HG03565 (cell line): ENCODE results near the gene GSK3A.

Experiments used
- ATAC-seq: cut with Tn5 transposase; IDR thresholded peaks from one replicate; pipeline ENCODE4 v1.9.1; 2021; ENCODE audit warnings: mild to moderate bottlenecking, moderate library complexity; ENCODE audit not compliant: unreplicated experiment

GSK3A gene

DNA sequence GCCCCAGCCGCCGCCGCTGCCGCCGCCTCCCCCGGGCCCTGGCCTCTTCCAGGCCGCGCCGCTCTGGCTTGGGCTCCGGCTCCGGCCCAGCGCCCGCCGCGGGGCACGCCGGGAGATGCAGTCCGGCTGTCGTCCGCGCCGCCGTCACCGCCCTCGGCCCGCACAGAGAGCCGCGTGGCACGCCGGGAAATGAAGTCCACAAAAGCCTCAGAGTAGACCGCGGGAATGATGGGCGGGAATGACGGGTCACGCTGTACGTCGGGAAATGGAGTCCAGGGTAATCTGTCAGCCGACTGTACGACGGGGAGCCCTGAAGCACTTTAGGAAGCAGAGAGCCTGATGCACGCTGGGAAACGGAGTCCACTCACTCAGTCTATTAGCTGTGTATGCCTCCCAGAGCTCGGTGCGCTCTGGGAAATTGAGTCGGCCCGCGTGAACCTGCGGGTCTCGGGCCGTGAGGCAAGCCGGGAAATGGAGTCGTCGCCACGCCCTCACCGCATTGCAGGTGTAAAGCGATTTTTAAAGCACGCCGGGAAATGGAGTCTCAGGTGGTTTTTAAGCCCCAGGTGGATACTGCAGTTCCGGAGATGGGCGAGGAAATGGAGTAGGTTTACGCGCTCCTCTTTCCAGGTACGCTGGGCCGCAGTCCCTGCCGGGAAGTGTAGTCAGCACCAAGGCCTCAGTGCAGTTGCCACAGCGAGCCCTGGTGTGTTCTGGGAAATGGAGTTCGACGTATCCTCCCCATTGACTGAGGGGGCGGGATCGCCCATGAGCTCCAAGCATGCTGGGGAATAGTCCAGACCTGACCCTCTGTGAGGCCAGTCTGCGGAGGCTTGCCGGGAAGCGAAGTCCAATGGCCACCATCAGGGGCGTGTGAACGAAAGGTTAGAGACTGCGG, at the start of gene GSK3A:
Gene GSK3A (minus strand): TSS at position 91 of the 898 bp plus-strand sequence. CDS start 137 bp downstream, outside the sequence.
- ATAC-seq = peak; percentile 49

DNA sequence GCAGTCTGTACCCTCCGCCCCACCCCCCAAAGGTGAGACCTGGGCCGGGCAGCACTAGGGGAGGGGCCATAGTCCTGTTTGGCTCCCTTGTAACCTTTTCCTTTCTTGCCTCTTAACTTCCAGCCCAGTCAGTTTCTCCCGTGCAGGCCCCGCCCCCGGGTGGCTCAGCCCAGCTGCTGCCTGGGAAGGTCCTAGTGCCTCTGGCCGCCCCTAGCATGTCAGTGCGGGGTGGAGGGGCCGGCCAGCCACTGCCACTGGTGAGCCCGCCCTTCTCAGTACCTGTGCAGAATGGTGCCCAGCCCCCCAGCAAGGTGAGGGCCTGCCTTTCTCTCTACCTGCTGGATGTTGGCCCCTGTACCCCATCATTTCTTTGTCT, 49.0 kb upstream of the GSK3A start:
- ATAC-seq = no peak

DNA sequence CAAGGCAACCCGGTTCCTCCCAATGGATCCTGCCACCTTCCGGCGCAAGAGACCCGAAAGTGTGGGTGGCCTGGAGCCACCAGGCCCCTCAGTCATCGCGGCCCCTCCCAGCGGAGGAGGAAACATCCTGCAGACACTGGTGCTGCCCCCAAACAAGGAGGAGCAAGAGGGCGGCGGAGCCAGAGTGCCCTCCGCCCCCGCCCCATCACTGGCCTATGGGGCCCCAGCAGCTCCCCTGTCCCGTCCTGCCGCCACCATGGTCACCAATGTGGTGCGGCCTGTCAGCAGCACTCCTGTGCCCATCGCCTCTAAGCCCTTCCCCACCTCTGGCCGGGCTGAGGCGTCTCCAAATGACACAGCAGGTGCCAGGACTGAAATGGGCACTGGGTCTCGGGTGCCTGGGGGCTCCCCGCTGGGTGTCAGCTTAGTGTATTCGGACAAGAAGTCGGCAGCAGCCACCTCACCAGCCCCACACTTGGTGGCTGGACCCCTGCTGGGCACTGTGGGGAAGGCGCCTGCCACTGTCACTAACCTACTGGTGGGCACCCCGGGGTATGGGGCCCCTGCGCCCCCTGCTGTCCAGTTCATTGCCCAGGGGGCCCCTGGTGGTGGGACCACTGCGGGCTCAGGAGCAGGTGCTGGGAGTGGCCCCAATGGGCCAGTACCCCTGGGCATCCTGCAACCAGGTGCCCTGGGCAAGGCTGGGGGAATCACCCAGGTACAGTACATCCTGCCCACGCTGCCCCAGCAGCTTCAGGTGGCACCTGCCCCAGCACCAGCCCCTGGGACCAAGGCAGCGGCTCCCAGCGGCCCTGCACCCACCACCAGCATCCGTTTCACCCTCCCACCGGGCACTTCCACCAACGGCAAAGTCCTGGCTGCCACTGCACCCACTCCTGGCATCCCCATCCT, 48.4 kb upstream of the GSK3A start:
- ATAC-seq = no peak

DNA sequence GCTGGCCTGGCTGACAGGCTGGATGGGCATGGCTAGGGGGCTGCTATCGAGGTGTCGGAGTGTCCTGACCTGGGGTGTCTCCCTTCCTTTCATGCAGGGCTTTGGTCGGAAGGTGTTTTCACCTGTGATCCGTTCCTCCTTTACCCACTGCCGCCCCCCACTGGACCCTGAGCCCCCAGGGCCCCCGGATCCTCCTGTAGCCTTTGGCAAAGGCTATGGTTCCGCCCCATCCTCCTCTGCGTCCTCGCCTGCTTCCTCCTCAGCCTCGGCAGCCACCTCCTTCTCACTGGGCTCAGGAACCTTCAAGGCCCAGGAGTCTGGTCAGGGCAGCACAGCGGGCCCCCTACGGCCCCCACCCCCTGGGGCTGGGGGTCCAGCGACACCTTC, 47.7 kb upstream of the GSK3A start:
- ATAC-seq = no peak

DNA sequence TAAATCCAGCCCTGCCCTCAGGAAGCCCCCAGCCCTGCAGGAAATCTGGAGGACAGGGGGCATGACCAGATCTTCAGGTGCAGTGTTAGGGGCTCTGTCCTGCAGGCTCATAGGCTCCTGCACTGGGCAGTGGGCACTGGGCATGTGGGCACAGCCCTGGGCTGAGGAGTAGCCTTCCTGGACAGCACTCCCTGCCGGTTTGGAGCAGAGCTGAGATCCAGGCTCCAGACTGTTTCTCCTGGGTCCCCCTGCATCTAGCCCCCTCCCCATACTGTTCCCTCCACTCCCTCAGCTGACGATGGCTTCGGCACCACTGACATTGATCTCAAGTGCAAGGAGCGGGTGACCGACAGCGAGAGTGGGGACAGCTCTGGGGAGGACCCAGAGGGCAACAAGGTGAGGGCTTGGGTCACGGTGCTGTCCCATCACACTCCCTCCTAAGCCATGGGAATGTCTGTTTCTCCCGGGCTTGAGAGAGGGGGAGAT, 47.2 kb upstream of the GSK3A start:
- no peak for ATAC-seq

DNA sequence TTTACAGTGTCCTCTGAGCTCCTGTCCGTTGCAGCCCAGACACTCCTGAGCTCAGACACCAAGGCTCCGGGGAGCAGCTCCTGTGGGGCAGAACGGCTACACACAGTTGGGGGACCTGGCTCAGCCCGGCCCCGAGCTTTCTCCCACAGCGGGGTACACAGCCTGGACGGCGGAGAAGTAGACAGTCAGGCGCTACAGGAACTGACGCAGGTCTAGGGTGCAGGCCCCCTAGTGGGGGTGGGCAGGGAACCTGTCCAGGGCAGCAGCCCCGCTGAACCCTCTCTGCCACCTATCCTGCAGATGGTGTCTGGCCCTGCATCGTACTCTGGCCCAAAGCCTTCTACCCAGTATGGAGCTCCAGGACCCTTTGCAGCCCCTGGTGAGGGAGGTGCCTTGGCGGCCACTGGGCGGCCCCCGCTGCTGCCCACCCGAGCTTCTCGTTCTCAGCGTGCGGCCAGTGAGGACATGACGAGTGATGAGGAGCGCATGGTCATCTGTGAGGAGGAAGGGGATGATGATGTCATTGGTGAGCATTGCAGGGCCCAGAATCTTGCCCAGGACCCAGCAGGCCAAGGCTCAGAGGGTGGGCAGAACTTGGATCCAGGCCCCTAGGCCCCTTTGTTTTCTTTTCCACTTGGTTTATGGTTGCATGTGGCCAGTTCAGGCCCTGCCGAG, 46.6 kb upstream of the GSK3A start:
- no peak for ATAC-seq

DNA sequence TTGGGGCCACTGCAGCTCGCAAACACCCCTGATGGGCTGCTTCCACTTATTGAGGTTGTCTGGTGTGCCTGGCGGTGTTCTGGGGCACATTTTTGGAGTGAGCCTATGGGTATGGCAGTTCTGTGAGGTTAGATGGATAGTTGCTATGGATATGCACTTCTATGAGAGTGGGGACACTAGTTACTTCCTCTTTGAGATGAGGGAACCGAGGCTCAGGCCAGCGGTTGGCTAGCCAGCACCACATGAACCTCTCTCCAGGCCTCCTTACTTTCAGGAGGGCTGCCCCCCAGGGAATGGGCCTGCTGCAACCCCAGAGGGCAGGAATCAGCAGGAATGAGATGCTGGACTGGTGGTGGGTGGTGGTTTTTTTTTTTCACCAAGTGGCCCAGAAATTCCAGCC, 46.0 kb upstream of the GSK3A start:
- no peak for ATAC-seq

DNA sequence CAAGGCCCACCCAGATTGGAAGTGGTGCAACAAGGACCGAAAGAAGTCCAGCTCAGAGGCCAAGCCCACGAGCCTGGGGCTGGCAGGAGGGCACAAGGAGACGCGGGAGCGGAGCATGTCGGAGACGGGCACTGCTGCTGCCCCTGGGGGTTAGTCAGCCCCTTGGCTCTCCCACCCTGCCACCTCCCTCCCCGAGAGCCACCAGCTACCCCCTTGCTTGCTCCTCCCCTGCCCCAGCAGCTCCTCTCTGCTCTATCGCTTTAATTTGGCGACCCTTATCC, 45.4 kb upstream of the GSK3A start:
- ATAC-seq = no peak

DNA sequence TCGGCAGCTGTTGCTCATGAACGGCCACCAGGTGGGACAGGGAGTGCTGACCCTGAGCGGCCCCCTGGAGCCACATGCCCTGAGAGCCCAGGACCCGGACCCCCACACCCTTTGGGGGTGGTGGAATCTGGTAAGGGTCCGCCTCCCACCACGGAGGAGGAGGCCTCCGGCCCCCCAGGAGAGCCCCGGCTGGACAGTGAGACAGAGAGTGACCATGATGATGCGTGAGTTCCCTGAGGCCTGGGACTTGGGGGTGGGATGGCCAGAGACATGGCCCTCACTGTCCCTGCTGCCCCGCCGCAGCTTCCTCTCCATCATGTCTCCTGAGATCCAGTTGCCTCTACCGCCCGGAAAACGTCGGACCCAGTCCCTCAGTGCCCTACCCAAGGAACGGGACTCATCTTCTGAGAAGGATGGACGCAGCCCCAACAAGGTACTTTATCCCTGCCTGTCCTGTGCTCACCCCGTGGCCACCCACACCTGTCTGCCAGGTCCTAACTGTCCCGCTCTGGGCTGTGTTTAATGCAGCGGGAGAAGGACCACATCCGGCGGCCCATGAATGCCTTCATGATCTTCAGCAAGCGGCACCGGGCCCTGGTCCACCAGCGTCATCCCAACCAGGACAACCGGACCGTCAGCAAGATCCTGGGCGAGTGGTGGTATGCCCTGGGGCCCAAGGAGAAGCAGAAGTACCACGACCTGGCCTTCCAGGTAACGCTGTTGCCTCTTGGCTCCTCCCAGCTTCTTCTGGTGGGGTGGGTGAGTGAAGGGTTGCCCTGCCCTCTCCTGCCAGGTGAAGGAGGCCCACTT, 44.8 kb upstream of the GSK3A start:
- no peak for ATAC-seq

DNA sequence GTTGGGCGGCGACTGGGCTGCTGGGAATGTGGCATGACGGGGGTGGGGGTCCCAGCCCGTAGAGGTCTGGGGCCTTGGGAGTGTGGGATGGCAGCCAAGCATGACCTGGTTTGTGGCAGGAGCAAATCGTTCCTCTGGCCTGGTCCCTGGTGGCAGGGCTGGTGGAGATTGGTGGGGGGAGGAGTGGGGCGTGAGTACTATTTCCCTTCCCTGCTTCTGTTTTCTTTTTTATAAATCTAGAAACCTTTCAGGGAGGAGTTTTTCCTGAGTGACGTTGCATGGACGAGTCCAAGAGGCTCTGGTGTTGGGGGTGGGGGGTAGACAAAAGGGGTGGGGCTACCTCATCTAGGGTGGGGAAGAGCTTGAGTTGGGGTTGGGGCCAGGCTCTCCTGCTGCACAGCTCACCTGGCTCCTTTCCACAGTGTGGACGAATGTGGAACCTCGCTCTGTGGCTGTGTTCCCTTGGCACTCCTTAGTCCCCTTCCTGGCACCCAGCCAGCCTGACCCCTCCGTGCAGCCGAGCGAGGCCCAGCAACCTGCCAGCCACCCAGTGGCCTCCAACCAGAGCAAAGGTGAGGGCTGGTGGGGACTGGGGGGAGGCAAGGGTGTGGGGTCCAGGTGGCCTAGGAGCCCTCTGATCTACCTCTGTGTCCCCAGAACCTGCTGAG, 44.1 kb upstream of the GSK3A start:
- no peak for ATAC-seq

DNA sequence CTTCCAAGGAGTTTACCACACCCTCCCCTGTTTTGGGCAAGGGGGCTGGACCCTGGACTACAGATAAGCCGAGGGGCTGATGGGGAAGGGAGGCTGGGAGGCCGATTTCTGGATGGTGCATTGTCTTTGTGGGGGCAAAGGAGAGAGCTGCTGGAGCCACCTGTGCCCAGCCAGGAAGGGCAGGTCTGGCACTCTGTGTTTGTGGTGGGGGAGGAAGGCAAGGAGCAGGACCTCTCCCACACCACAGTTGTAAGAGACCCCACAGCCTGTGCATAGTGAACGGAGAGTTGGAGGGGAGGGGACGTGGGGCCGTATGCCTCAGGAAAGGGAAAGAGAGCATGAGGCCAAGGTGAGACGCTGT, 43.6 kb upstream of the GSK3A start:
- ATAC-seq = no peak

DNA sequence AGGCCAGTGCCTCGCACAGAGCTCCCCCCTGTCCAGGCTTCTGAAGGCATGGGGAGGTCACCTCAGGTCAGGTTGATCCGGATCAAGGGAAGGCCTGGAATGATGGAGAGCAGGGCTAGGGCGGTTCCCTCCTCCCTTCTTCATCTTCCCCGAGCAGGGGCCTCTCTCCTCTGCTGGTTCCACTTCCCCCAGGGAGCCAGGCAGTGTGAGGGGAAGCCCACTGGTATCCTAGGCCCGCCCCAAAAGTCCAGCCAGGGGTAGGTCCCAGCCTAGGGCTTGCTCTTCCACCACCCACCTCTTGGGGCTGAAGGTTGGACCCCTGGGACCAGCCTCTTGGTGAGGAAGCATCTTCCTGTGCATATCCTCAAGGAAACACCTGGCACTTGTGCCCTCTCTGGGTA, 43.1 kb upstream of the GSK3A start:
- ATAC-seq = no peak

DNA sequence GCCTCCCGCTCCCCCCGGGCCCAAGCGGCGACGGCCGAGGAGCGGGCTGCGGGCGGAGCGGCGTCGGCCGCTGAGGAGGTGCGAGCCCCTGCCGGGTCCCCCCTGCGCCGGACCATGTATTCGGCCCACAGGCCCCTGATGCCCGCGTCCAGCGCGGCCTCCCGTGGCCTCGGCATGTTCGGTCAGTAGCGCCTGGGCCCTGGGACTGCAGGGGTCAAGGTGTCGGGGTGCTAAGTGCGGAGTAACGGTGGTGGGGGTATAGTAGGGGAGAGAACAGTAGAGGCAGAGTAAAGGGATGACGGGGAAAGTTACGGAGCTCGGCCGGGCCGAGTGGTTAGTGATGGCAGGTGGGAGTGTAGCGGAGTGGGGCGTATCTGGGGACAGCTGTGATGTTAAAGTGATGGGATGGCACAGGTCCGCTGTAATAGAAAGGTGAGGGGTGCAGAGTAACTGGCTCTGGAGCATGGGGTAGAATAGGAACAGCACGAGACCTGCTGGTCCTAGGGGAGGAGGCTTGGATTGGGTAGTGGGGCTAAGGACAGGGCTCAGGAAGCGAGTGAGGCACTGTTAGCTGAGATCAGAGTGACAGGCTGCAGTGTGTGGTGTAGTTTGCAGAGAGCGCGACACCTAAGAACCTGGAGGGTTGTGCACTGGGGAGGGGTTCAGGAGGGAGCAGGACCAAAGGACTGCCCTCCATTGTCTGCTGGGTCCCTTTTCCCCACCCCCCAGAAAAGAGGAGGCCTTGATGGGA, 42.4 kb upstream of the GSK3A start:
- no peak for ATAC-seq

DNA sequence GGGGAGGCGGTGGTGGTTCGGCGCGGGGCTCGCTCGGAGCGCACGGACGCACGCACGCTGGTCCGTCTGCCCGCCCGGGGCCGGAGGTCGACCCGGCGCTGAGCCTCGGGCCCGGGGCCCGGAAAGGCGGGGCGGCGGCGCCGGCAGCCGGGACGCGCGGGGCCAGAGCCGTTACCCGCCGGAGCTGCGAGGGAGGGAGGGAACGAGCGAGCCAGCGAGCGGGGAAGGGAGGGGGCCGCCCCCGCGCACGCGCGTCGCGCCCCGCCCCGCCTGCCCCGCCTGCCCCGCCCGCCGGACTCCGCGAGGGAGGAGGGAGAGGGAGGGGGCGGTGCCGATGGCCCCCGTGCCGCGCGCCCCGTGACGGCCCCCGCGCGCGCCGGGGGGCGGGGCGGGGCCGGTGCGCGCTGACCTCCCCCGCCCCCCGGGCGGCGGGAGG, 41.7 kb upstream of the GSK3A start:
- ATAC-seq = peak; percentile 24

DNA sequence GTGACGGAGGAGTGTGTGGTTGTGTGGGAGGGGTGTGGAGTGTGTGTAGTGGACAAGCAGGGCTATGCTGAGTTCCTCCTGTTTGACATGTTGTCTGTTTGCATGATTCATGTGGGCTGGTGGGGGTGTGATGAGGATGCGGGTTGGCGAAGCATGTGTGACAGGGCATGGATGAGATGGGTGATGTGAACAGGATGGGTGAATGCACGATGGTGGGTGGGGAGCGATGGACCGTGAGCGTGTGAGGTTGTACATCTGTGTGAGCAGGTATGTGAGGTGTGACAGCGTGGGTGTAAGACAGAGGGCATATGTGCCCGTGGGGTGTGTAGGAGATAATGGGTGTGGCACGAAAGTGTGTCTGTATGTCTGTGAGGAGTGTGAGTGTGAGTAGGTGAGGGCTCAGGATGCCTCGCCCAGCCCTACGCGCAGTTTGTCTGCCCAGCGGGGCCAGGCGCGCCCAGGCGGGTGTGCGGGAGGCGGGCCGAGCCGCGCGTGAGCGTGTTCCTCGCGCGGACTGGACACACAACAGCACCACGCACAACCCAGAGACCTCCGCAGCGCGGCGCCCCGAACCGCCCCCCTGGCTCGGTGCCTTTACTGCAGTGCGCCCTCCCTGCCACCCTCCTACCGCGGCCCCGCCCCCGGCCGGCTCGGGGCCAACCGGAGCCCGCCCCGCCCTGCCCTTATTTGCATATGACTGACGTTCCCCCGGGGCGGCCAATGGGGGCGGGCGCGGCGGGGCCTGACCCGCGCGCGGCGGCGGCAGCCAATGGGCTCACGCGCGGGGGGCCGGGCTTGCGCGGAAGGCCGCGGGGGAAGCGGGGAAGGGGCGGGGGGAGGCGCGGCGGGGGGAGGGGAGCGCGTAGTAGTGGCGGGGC, 41.0 kb upstream of the GSK3A start:
- ATAC-seq = peak; percentile 34

DNA sequence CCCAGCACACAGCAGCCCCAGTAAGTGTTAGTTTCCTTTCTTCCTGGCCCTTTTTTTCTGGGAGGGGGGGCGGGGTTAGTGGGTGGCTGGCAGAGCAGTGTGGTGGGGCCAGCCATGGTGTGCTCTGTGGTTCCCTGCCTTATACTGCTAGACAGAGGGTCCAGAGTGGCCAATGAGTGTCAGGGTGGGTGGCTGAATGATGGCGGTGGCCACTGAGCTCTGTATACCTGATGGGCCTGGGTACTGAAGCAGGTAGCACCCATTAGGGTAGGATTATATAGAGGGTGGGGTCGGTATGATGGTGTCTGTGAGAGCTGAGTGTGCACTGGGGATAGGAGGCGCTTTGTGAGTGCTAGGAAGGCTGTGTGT, 40.4 kb upstream of the GSK3A start:
- ATAC-seq = no peak

DNA sequence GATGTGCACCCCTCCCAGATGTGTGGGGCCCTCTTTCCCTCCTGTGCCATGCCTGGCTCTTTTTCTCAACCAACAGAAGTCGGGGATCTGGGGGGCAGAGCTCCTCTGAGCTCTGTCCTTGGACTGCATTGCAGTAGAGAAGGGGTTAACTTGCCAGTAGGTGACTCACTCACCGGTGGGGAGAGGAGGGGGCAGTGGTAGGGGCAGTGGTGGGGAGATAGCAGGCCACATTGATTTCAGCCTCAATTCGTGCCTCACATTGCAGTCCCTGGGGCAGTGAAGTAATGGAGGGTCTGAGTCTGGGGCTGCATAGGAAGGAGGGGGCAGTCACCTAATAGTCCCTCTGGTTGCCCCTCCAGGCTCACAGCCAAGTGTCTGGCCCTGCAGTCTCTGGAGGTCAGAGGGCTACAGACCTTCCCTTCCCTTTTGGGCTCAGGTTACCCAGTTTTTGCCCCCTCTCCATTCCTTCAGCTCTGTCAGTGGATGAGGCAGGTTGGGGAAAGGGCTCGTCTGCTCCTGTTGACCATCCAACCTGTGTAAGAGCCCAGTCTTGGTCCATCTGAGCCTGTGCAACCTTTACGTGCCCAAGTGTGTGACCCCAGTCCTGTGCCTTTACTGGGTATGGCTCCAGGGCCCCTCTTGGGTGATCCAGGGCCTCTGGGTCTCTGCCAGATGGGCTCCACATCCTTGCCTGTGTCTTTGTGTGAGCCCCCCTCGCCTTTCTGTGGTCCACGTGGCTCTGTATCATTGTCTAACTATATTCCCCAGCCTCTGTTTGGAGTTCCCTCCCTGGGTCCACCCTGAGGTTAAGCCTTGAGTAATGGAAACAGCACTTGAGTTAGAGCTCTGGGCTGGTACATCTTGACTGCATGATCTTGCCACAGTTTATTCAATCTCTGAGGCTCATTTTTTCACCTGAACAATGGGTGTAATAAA, 39.7 kb upstream of the GSK3A start:
- no peak for ATAC-seq
